MCF 10A (cell line): ENCODE data around the gene USHBP1. TPM values are rescaled to one million over a fixed set of nuclear protein-coding genes. Genes with fewer than 3 reads are reported as not detected.
A peak's percentile ranks its signal among the peaks of the same experiment; 100 is the strongest.

ENCODE experiments used
- BruUV-seq: library from RNA; stranded (reverse); fragments of 400-500 nt; replicated peaks from 2 replicates; lab custom pipeline; 2021; lab: Mats Ljungman, UMichigan
- CTCF ChIA-PET: fragments of 300-600 bp; sonication (Branson Sonifier 250); formaldehyde crosslinking; extraction: SDS; loops from one replicate; lab custom pipeline; 2021; ENCODE audit warnings: antibody characterized with exemption, inconsistent platforms; lab: Yijun Ruan, JAX
- POLR2A ChIA-PET: fragments of 300-600, 350-650 bp; sonication (Branson Sonifier 250); formaldehyde crosslinking; extraction: SDS; loops from one replicate; lab custom pipeline; 2020; ENCODE audit warnings: antibody characterized with exemption, inconsistent platforms; lab: Yijun Ruan, JAX
- DNase-seq: peaks from one replicate; pipeline ENCODE4 v3.0.0-alpha.2; 2018; ENCODE audit not compliant: unreplicated experiment
- H3K27ac Mint-ChIP-seq: one replicate; pipeline ENCODE4 v1.8.0; 2022; ENCODE audit warnings: mild to moderate bottlenecking, low read depth, mixed read lengths; ENCODE audit not compliant: unreplicated experiment
- H3K27me3 Mint-ChIP-seq: one replicate; pipeline ENCODE4 v1.8.0; 2022; ENCODE audit warnings: mixed read lengths; ENCODE audit not compliant: insufficient read depth, unreplicated experiment
- H3K36me3 Mint-ChIP-seq: one replicate; pipeline ENCODE4 v1.8.0; 2022; ENCODE audit warnings: mild to moderate bottlenecking, moderate library complexity, mixed read lengths; ENCODE audit not compliant: insufficient read depth, unreplicated experiment
- H3K4me1 Mint-ChIP-seq: one replicate; pipeline ENCODE4 v1.8.0; 2022; ENCODE audit warnings: mixed read lengths; ENCODE audit not compliant: insufficient read depth, unreplicated experiment
- H3K4me3 Mint-ChIP-seq: one replicate; pipeline ENCODE4 v1.8.0; 2022; ENCODE audit warnings: mild to moderate bottlenecking, moderate library complexity, mixed read lengths; ENCODE audit not compliant: unreplicated experiment
- H3K9me3 Mint-ChIP-seq: one replicate; pipeline ENCODE4 v1.8.0; 2022; ENCODE audit warnings: mixed read lengths; ENCODE audit not compliant: unreplicated experiment
- intact Hi-C: fragments of 100-400 bp; cut with micrococcal nuclease; formaldehyde crosslinking; loops from 2 replicates; pipeline ENCODE4 v1.14.1; 2022
- total RNA-seq: library from RNA; stranded (reverse); gene quantifications from 2 replicates; pipeline ENCODE4 v1.2.3, GENCODE V29; 2022
- TF ChIP-seq, protein P1 (sequence below): fragments of 200-600 bp; IDR thresholded peaks from one replicate; pipeline ENCODE4 v1.8.0; 2022; ENCODE audit warnings: antibody characterized with exemption, mild to moderate bottlenecking; ENCODE audit not compliant: unreplicated experiment

The USHBP1 gene
- total RNA-seq, 1 experiment from 2014 or later: not detected

DNA sequence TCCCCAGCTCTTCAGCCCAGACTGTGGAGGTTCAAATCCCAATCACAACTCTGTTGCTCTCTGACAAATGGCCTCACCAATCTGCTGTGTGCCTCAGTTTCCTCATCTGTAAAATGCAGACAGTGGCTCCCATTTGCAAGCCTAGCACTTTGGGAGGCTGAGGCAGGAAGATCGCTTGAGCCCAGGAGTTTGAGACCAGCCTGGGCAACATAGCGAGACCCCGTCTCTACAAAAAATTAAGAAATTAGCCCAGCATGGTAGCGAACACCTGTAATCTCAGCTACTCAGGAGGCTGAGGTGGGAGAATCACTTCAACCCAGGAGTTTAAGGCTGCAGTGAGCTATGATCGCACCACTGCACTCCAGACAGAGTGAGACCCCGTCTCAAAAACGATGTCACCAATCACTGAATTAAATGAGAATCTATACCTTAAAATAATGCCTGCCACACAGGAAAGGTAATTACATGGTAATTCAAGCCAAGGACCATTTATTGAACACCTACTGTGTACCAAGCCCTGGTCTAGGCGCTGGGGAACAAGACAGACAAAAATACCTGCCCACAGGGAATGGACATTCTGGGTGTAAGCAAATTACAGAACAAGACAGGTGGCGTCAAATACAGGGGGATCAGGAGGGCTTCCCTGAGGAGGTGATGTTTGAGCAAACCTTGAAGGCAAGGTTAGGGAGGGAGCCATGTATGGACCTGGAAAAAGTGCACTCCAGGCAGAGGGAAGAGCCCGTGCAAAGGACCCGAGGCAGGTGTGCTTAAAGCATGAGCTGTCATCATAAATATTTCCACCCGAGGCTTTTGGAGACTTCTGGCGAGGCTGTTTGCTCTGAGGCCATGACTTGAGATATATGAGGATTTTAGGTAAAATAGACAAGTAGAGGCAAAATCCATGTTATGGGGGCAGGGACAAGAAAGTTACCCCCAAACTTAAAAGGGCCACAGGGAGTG, 26.5 kb downstream of the USHBP1 start:
- Mint-ChIP-seq H3K4me1 (peaks cover 14% of the 10 kb centered on the region), H3K27ac (peak overlapping the region; percentile 41), H3K4me3 (no peak overlapping the region), H3K36me3 (peaks cover 53% of the 10 kb centered on the region), H3K27me3 (no peaks in the 10 kb centered on the region), H3K9me3 (no peaks in the 10 kb centered on the region)
- BruUV-seq: no TSS peak
- TF ChIP-seq, protein P1, sequence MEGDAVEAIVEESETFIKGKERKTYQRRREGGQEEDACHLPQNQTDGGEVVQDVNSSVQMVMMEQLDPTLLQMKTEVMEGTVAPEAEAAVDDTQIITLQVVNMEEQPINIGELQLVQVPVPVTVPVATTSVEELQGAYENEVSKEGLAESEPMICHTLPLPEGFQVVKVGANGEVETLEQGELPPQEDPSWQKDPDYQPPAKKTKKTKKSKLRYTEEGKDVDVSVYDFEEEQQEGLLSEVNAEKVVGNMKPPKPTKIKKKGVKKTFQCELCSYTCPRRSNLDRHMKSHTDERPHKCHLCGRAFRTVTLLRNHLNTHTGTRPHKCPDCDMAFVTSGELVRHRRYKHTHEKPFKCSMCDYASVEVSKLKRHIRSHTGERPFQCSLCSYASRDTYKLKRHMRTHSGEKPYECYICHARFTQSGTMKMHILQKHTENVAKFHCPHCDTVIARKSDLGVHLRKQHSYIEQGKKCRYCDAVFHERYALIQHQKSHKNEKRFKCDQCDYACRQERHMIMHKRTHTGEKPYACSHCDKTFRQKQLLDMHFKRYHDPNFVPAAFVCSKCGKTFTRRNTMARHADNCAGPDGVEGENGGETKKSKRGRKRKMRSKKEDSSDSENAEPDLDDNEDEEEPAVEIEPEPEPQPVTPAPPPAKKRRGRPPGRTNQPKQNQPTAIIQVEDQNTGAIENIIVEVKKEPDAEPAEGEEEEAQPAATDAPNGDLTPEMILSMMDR: no peak
- CTCF ChIA-PET: interaction anchor here (0.7 to 1.4 kb wide), 2 partner anchors 45 to 149 kb away, joined by 3 to 4 read pairs; no protein-coding TSS in a partner anchor
- intact Hi-C loops: no loop called here
- DNase-seq: no peak
- POLR2A ChIA-PET: interaction anchor here (3.3 kb wide), 1 partner anchor 12 kb away, joined by 35 read pairs; the partner anchor contains the start of gene OCEL1

- ChIA-PET CTCF (no interaction called here), POLR2A (interaction anchor here (3.3 to 3.7 kb wide), 2 partner anchors 7 to 11 kb away, joined by 20 to 35 read pairs; partner anchors contain the start of genes NR2F6 and OCEL1)
- H3K27me3 Mint-ChIP-seq: no peaks in the 10 kb centered on the region
- no peaks in the 10 kb centered on the region for H3K9me3 Mint-ChIP-seq
- H3K4me1 Mint-ChIP-seq: peaks cover 9% of the 10 kb centered on the region
- no peak for DNase-seq
- H3K36me3 Mint-ChIP-seq: peaks cover 63% of the 10 kb centered on the region
- BruUV-seq: no TSS peak
- intact Hi-C loops: no loop called here
- H3K27ac Mint-ChIP-seq: no peak overlapping the region
- TF ChIP-seq, protein P1: no peak
- no peak overlapping the region for H3K4me3 Mint-ChIP-seq
These were observed 27.6 kb downstream of the USHBP1 start for GRCh38 chr19:17236811-17237543.

DNA sequence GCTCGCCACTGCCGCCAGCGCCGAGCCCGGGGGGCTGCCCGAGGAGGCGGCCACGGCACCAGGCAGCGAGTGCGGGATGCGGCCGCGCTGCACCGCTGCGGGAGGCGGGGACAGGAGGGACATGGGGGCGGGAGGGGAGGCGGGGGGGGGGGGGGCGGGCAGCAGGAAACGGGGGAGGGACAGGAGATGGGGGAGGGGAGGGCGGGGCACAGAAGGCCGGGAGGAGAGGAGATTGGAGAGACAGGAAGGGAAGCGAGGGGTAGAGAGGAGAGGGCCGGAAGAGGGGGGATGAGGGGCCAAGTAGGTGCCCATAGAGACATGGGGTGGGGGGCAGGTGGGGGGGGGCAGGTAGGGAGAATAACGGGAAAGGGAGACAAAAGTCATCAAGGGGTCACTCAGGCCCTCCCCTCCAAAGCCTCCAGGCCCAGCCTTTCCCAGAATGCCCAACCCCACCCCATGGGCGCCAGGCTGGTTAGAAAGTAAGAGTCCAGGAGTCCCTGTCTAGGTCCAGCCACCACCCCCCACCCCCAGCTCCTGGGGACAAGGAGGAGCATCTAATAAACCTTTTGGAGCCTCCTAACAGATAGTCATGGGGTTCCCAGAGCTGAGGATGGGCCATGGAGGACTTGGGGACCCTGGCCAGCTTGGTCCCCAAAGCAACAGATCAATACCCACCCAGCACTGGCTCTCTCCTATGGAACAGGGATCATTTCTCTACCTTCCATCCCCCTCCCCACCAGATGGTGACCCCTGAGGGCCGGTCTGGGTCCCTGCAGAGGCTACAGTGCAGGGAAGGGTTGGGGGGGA, 28.4 kb downstream of the USHBP1 start:
- ChIA-PET CTCF (interaction anchor here (0.5 to 0.8 kb wide), 2 partner anchors 57 to 162 kb away, joined by 4 to 5 read pairs; no protein-coding TSS in a partner anchor), POLR2A (interaction anchor here (0.8 to 3.7 kb wide), 4 partner anchors 8 to 56 kb away, joined by 3 to 35 read pairs (median 12); partner anchors contain the start of genes NR2F6, OCEL1 and USE1)
- H3K36me3 Mint-ChIP-seq: peaks cover 64% of the 10 kb centered on the region
- TF ChIP-seq, protein P1: no peak
- H3K27ac Mint-ChIP-seq: no peak overlapping the region
- H3K9me3 Mint-ChIP-seq: no peaks in the 10 kb centered on the region
- H3K4me3 Mint-ChIP-seq: peak overlapping the region; percentile 57
- peaks cover 2% of the 10 kb centered on the region for H3K4me1 Mint-ChIP-seq
- DNase-seq: peak; percentile 37
- BruUV-seq: no TSS peak
- intact Hi-C loops: no loop called here
- no peaks in the 10 kb centered on the region for H3K27me3 Mint-ChIP-seq
